ENCODE results near the gene LDLRAD4.

Gene LDLRAD4

DNA sequence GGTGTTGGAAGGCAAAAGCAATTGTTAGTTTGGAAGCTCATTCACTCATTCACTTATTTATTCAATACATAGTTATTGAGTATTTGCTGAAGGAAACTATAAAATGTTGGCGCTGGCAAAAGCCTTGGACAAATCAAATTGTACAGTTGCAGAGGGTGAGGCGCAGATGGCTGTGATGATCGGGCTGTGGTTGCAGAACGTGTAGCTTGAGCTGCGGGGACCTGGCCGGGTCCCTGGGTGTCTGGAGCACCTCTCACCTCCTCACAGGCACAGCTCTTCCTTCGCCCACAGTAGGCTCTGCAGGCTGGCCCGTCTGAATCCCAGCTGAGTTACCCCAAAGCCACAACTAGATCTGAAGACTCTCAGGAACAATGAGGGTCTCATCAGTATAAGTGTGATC lies 72.7 kb downstream of the LDLRAD4 start:
- no peak overlapping the region for H3K4me3 Mint-ChIP-seq

DNA sequence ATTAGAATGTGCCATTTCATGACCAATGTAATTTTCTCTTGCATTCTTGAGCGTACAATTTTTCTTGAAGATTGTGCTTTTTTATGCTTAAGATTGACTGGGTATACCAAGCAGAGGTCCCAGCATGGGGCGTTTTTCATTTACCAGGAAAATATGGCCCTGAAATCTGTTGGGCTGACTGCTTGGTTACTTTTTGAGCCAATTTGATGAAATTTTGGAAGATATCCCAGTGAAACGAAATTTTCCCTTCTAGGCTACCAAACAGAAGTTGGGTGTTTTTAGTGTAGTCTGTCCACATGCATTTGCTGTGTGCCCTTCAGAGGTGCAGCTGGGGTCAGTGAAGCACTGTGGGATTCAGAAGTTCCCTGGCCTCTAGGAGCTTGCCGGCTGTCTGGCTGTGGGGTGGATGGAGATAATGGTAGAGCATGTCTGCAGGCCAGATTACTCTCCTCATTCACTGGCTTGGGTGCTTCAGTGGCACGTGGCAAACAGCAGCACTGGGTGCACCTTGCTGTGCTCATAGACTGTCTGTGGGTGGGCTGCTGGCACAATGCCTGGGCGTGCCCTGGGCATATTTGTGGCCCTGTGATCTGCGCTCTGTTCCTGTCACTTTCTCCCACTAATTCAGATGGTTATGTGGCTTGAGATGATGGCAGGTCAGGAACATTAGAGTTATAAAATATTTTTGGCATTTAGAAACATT lies 73.3 kb downstream of the LDLRAD4 start:
- no peak overlapping the region for H3K27ac Mint-ChIP-seq
- CTCF ChIA-PET = no interaction called here
- H3K9me3 Mint-ChIP-seq = no peaks in the 10 kb centered on the region
- H3K36me3 Mint-ChIP-seq = no peaks in the 10 kb centered on the region
- no peak overlapping the region for H3K4me3 Mint-ChIP-seq
- DNase-seq = no peak
- peaks cover 24% of the 10 kb centered on the region for H3K4me1 Mint-ChIP-seq
- H3K27me3 Mint-ChIP-seq = no peaks in the 10 kb centered on the region

More for the DNA sequence above, 72.7 kb downstream of the LDLRAD4 start:
- CTCF ChIA-PET = no interaction called here
- Mint-ChIP-seq H3K36me3 (no peaks in the 10 kb centered on the region), H3K9me3 (no peaks in the 10 kb centered on the region), H3K4me1 (peaks cover 24% of the 10 kb centered on the region), H3K27me3 (no peaks in the 10 kb centered on the region), H3K27ac (no peak overlapping the region)
- no peak for DNase-seq

DNA sequence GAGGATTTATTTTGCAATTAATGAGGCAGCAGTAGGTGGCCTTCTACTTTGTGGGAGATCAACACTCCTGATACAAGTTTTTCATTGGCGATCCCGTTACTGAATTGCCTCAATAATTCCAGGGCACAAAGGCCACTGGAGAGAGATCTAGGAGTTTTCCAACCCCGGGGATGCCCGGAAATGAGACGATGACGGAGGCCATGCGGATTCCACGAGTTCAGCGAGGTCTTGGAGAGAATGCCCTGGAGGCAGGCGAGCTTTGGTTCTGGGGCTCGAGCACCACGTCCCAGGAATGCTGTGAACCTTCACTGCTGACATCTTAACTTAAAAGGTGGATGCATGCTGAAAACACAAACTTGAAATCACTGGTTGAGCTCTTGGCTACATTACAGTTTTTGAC lies 74.2 kb downstream of the LDLRAD4 start:
- no peak overlapping the region for H3K27ac Mint-ChIP-seq
- no peaks in the 10 kb centered on the region for H3K9me3 Mint-ChIP-seq
- CTCF ChIA-PET = no interaction called here
- H3K4me3 Mint-ChIP-seq = no peak overlapping the region
- DNase-seq = no peak
- peaks cover 26% of the 10 kb centered on the region for H3K4me1 Mint-ChIP-seq
- H3K27me3 Mint-ChIP-seq = no peaks in the 10 kb centered on the region
- no peaks in the 10 kb centered on the region for H3K36me3 Mint-ChIP-seq

DNA sequence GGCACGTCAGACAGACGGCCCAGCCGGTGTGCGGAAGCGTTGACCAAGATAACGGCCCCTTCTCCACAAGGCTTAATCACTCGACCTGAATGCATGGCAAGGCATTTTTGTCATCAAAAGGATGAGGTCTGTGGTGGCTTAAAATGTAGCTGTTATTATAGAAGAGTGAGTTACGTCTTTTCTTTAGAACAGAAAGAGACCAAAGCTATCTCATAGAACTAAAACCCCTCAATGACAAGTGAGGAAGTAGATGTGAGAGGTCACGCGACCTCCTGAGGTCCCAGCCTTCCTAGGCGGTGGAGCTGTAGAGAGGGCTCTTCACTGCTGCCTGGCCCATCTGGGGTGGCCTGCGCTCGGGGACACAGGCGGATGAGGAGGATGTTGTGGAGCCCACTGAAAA lies 75.7 kb downstream of the LDLRAD4 start:
- no peak overlapping the region for H3K27ac Mint-ChIP-seq
- H3K36me3 Mint-ChIP-seq = no peaks in the 10 kb centered on the region
- no peaks in the 10 kb centered on the region for H3K9me3 Mint-ChIP-seq
- CTCF ChIA-PET = no interaction called here
- peaks cover 23% of the 10 kb centered on the region for H3K4me1 Mint-ChIP-seq
- no peak for DNase-seq
- no peaks in the 10 kb centered on the region for H3K27me3 Mint-ChIP-seq
- no peak overlapping the region for H3K4me3 Mint-ChIP-seq

DNA sequence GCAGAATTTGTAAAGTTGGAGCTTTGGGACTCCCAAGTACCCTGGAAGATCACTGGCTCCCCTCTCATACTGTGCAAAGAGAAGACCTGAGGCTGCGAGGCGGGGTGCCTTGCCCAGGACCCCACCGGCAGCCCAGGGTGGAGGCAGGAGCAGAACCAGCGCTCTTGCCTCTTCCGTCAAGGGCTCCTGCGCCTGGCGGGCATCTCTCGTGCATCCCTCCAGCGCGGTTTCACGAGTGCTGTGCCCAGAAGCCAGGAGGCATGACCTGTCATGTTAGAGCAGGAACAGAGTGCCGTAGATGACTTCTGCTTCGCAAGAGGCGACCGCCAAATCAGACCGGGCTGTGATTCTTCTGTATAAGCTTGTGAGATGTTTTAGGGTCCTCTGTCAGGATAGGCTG lies 77.3 kb downstream of the LDLRAD4 start:
- peaks cover 12% of the 10 kb centered on the region for H3K4me1 Mint-ChIP-seq
- H3K9me3 Mint-ChIP-seq = no peaks in the 10 kb centered on the region
- H3K27ac Mint-ChIP-seq = no peak overlapping the region
- H3K4me3 Mint-ChIP-seq = no peak overlapping the region
- no peaks in the 10 kb centered on the region for H3K36me3 Mint-ChIP-seq
- H3K27me3 Mint-ChIP-seq = no peaks in the 10 kb centered on the region
- CTCF ChIA-PET = no interaction called here
- no peak for DNase-seq

DNA sequence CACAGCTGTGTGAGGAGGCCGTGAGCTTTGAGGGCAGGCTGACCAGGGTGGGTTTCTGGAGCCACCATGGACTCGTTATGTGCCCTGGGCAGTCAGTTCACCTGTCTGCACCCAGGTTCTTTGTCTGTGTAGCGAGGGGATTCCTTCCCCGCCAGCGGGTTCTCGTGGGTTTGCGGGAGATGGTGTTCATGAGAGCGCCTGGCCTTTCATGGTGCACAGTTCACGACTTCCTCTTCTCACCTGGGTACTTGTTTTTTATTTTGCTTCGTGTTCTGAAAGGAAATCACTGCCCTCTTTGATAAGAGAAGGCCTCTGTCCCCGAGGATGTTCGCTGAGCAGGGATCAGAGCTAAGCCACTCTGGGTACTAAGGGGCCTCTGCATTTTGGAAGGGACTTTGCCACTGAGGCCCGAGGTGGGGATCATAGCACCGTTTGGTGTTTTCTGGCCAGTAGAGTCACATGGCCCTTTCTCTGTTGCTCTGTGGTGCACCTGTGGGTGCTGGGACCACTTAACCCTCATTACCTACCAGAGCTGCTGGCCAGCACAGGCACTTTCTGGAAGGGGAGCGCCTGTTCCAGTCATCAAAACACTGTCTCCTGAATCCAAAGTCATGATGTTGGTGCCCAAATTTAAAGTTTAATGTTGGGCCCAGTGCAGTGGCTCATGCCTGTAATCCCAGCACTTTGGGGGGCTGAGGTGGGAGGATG lies 78.5 kb downstream of the LDLRAD4 start:
- peak overlapping the region; percentile 60 for H3K27ac Mint-ChIP-seq
- H3K4me1 Mint-ChIP-seq = peaks cover 9% of the 10 kb centered on the region
- CTCF ChIA-PET = interaction anchor here (0.7 to 1.4 kb wide), 3 partner anchors 31 to 81 kb away, joined by 3 to 6 read pairs (median 3); no protein-coding TSS in a partner anchor
- no peaks in the 10 kb centered on the region for H3K27me3 Mint-ChIP-seq
- no peaks in the 10 kb centered on the region for H3K9me3 Mint-ChIP-seq
- no peak overlapping the region for H3K4me3 Mint-ChIP-seq
- no peak for DNase-seq
- no peaks in the 10 kb centered on the region for H3K36me3 Mint-ChIP-seq

DNA sequence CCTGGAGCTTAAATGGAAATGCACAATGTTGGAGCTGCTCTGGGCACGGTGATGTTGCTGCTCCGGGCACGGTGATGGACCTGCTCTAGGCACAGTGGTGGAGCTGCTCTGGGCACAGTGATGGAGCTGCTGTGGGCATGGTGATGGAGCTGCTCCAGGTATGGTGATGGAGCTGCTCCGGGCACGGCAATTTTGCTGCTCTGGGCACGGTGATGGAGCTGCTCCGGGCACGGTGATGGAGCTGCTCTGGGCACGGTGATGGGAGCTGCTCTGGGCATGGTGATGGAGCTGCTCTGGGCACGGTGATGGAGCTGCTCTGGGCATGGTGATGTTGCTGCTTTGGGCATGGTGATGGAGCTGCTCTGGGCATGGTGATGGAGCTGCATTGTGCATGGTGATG lies 79.7 kb downstream of the LDLRAD4 start:
- CTCF ChIA-PET = no interaction called here
- peaks cover 9% of the 10 kb centered on the region for H3K4me1 Mint-ChIP-seq
- no peak overlapping the region for H3K27ac Mint-ChIP-seq
- no peak for DNase-seq
- H3K9me3 Mint-ChIP-seq = no peaks in the 10 kb centered on the region
- no peak overlapping the region for H3K4me3 Mint-ChIP-seq
- no peaks in the 10 kb centered on the region for H3K36me3 Mint-ChIP-seq
- H3K27me3 Mint-ChIP-seq = no peaks in the 10 kb centered on the region

DNA sequence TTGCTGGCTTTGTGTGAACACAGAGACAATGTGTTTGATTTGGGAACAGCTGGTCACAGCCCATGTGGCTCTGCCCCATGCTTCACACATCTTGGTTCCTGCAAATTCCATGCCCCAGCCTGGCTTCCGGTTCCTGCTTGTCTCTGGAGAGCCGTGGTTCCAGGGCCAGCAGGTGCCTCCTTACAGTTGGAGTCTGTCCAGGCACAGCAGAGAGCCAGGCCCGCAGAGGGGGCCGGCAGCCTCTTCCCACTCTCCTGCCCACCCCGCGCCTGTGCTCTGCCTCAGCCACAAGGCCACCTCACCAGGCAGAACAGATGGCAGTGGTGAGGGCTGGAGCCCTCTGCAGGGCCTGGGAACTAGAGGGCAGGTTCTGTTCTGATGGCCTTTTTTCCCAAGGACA lies 81.5 kb downstream of the LDLRAD4 start:
- Mint-ChIP-seq H3K27ac (no peak overlapping the region), H3K36me3 (peaks cover 2% of the 10 kb centered on the region), H3K4me1 (peaks cover 9% of the 10 kb centered on the region), H3K9me3 (no peaks in the 10 kb centered on the region), H3K27me3 (no peaks in the 10 kb centered on the region), H3K4me3 (no peak overlapping the region)
- CTCF ChIA-PET = no interaction called here
- no peak for DNase-seq

DNA sequence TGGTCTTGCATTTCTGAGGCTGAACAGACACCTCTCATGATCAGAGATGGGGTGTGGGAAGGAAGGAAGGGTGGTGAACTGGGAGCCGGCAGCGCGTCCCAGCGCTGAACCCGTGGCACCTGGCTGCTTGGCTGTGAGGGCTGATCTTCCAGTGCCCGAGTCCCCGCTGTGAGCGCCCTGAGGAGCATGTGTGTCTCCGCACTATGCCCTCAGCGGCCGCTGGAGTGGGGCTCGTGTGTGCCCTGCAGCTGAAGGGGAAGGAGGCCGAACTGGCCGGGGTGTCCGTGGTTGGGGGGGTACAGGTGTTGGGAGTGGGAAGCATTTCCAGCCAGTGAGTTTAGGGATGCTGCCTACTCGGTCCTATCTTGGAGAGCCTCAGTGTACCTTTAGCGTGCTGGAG lies 82.2 kb downstream of the LDLRAD4 start:
- peaks cover 6% of the 10 kb centered on the region for H3K9me3 Mint-ChIP-seq
- no peak for DNase-seq
- peaks cover 2% of the 10 kb centered on the region for H3K36me3 Mint-ChIP-seq
- no peak overlapping the region for H3K27ac Mint-ChIP-seq
- peaks cover 5% of the 10 kb centered on the region for H3K4me1 Mint-ChIP-seq
- H3K4me3 Mint-ChIP-seq = no peak overlapping the region
- CTCF ChIA-PET = no interaction called here
- H3K27me3 Mint-ChIP-seq = no peaks in the 10 kb centered on the region

DNA sequence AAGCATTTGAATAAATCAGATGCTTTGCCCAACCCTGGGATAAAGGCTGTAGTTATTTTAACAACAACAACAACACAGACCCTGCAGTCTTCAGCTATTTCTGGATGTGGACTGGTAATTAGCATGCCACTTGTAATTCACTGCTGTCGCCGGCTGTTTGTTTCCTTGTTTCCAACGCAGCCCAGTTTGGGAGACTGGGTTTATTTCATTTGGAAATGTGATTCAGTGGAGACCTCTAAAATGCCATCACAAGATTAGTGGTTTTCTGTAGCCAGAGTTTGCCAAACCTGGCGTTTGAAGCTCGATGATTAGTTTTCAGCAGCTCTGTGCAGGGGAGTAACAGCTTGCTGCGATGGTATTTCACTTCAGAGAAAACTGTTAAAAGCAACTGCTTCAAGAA lies 83.5 kb downstream of the LDLRAD4 start:
- Mint-ChIP-seq H3K27ac (no peak overlapping the region), H3K4me1 (peaks cover 6% of the 10 kb centered on the region), H3K4me3 (no peak overlapping the region), H3K27me3 (no peaks in the 10 kb centered on the region), H3K36me3 (peaks cover 2% of the 10 kb centered on the region), H3K9me3 (peaks cover 8% of the 10 kb centered on the region)
- no peak for DNase-seq
- CTCF ChIA-PET = interaction anchor here (0.7 kb wide), 1 partner anchor 23 kb away, joined by 3 read pairs; no protein-coding TSS in a partner anchor

DNA sequence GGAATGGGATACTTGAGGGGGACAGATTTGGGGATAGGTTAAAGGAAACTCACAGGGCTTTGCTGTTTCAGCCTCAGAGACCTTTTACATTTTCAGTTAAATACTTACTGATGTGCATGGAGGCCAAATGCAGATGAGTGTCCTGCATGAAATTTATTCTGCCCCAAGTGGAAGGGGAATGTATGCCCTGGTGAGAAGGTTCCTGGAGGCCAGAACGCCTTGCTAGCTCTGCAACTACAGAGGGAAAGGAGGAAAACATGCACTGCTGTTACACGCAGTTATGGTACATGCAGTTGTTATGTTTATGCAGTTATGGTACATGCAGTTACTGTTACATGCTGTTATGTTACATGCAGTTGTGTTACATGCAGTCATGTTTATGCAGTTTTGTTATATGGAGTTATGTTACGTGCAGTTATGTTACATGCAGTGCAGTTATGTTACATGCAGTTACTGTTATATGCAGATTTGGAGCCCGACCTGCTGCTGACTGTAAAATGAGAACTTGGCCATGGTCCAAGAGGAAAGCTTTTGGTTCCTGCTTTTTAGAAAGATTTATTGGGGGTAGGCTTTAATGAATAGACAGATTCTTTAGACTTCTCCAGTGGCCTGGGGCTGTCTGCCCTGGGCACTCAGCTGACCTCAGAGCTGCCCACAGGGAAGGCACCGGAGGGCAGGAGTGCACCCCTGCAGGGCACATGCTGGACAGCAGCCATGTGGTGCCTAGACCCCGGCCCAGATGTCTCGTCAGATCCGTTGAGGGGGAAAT lies 84.1 kb downstream of the LDLRAD4 start:
- Mint-ChIP-seq H3K27me3 (no peaks in the 10 kb centered on the region), H3K4me1 (peaks cover 6% of the 10 kb centered on the region), H3K36me3 (peaks cover 2% of the 10 kb centered on the region), H3K9me3 (peaks cover 8% of the 10 kb centered on the region), H3K27ac (no peak overlapping the region), H3K4me3 (no peak overlapping the region)
- CTCF ChIA-PET = interaction anchor here (0.7 kb wide), 1 partner anchor 23 kb away, joined by 3 read pairs; no protein-coding TSS in a partner anchor
- DNase-seq = no peak

DNA sequence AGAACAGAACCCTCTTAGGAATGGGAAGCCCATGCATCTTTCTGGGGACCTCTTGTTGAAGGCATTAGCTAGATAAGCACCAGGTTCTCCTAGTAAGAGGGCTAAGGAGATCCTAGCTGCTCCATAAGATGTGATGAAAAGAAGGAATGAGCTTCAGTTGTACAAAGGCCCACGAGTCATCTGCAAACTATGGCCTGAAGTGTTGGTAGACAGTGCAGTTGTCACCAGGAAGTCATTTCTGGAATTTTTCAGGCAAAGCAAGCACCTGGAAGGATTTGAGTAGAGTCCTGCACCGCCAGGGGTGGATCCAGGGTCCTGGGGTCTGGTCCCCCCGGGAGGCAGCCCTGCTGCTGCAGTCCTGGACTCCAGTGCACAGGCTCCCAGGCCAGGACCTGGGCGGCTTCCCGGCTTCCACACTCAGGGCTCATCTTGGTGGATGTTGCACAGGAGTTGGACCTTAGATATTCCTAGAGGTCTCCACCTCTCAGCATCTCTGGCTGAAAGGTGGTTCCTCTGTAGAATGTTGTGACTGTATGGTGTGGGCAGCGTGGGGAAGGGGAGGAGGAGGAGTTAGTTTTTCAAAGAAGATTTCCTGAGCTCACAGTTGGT lies 85.3 kb downstream of the LDLRAD4 start:
- Mint-ChIP-seq H3K36me3 (peaks cover 2% of the 10 kb centered on the region), H3K27me3 (no peaks in the 10 kb centered on the region), H3K9me3 (peaks cover 8% of the 10 kb centered on the region), H3K4me3 (no peak overlapping the region), H3K4me1 (peaks cover 17% of the 10 kb centered on the region), H3K27ac (no peak overlapping the region)
- CTCF ChIA-PET = no interaction called here
- no peak for DNase-seq

DNA sequence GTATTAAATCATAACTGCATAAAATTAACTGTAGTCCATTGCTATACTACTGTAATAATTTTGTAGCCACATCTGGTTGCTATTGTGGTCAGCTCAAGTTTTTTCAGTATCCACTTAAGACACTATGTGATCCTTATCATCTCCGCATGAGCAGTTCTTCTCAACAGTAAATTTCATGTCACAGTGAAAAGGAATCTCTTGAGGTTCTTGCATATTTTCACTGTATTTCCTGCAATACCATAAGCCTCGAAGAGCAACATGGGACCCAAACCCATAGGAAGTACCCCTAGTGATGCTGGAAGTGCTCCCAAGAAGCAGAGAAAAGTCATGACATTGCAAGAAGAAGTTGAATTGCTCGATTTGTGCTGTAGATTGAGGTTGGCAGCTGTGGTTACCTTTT lies 86.7 kb downstream of the LDLRAD4 start:
- CTCF ChIA-PET = no interaction called here
- H3K36me3 Mint-ChIP-seq = peaks cover 2% of the 10 kb centered on the region
- H3K27me3 Mint-ChIP-seq = no peaks in the 10 kb centered on the region
- H3K4me3 Mint-ChIP-seq = no peak overlapping the region
- peaks cover 23% of the 10 kb centered on the region for H3K4me1 Mint-ChIP-seq
- peaks cover 8% of the 10 kb centered on the region for H3K9me3 Mint-ChIP-seq
- H3K27ac Mint-ChIP-seq = no peak overlapping the region
- DNase-seq = no peak

DNA sequence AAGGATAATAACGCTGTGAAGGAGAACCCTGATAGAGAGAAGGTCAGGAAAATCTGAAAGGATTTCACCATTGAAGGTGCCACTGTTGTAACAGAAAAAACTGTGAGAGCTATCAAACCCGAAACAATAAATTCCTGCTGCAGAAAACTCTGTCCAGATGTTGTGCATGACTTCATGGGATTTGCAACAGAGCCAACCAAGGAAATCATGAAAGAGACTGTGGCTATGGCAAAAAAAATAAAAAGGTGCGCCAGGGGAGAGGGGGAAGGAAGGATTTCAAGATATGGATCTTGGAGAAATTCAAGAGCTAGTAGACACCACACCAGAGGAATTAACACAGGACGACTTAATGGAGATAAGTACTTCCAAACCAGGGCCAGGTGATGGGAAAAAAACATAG lies 88.0 kb downstream of the LDLRAD4 start:
- Mint-ChIP-seq H3K36me3 (peaks cover 2% of the 10 kb centered on the region), H3K4me1 (peaks cover 23% of the 10 kb centered on the region), H3K9me3 (peaks cover 8% of the 10 kb centered on the region), H3K27ac (no peak overlapping the region), H3K27me3 (no peaks in the 10 kb centered on the region), H3K4me3 (no peak overlapping the region)
- CTCF ChIA-PET = no interaction called here
- no peak for DNase-seq

Measured in activated naive CD4-positive, alpha-beta T cell treated with anti-CD3 and anti-CD28 coated beads, Interleukin-2, amount 10 ng/mL, durations not matched to agents 7 days and 5 days (primary cell).